GM11168 (cell line): Measurements from ENCODE around the gene DLGAP1.

Experiments used
- in situ Hi-C: fragments of 300-500 bp; cut with MboI; formaldehyde crosslinking; loops from one replicate; pipeline ENCODE4 v1.12.0; 2022; ENCODE audit warnings: low sequenced_read_pairs; ENCODE audit not compliant: unreplicated experiment

DLGAP1 gene

GRCh38 chr18:3689091-3689490, 766.0 kb downstream of the DLGAP1 start:
- in situ Hi-C loops, result no loop called here

- in situ Hi-C loops, result no loop called here
These were observed 766.4 kb downstream of the DLGAP1 start for GRCh38 chr18:3688690-3689089.

- in situ Hi-C loops, result no loop called here
These were observed 771.6 kb downstream of the DLGAP1 start for GRCh38 chr18:3683483-3683882.

- in situ Hi-C loops, result no loop called here
These were observed 773.0 kb downstream of the DLGAP1 start for GRCh38 chr18:3682061-3682460.

- in situ Hi-C loops, result no loop called here
These were observed 775.9 kb downstream of the DLGAP1 start for GRCh38 chr18:3679241-3679640.

GRCh38 chr18:3675994-3676393, 779.1 kb downstream of the DLGAP1 start:
- in situ Hi-C loops, result no loop called here

GRCh38 chr18:3675446-3675845, 779.7 kb downstream of the DLGAP1 start:
- in situ Hi-C loops, result no loop called here

- in situ Hi-C loops, result no loop called here
These were observed 783.9 kb downstream of the DLGAP1 start for GRCh38 chr18:3671176-3671575.

GRCh38 chr18:3669376-3669775, 785.7 kb downstream of the DLGAP1 start:
- in situ Hi-C loops, result loop anchor here (5.0 kb wide), 2 partner anchors 72 to 382 kb away; no protein-coding TSS in a partner anchor

- in situ Hi-C loops, result loop anchor here (5.0 kb wide), 2 partner anchors 70 to 380 kb away; no protein-coding TSS in a partner anchor
These were observed 787.6 kb downstream of the DLGAP1 start for GRCh38 chr18:3667255-3668137.

- in situ Hi-C loops, result loop anchor here (5.0 kb wide), 2 partner anchors 69 to 379 kb away; no protein-coding TSS in a partner anchor
These were observed 788.4 kb downstream of the DLGAP1 start for GRCh38 chr18:3666526-3667254.

- in situ Hi-C loops, result loop anchor here (5.0 kb wide), 2 partner anchors 69 to 379 kb away; no protein-coding TSS in a partner anchor
These were observed 789.2 kb downstream of the DLGAP1 start for GRCh38 chr18:3665780-3666525.

GRCh38 chr18:3665204-3665603, 789.9 kb downstream of the DLGAP1 start:
- in situ Hi-C loops, result loop anchor here (5.0 kb wide), 2 partner anchors 68 to 378 kb away; no protein-coding TSS in a partner anchor

GRCh38 chr18:3664563-3665178, 790.4 kb downstream of the DLGAP1 start:
- in situ Hi-C loops, result loop anchor here (5.0 kb wide), 2 partner anchors 67 to 377 kb away; no protein-coding TSS in a partner anchor

- in situ Hi-C loops, result no loop called here
These were observed 791.1 kb downstream of the DLGAP1 start for GRCh38 chr18:3663870-3664512.

- in situ Hi-C loops, result no loop called here
These were observed 793.1 kb downstream of the DLGAP1 start for GRCh38 chr18:3661989-3662388.

GRCh38 chr18:3660739-3661515, 794.2 kb downstream of the DLGAP1 start:
- in situ Hi-C loops, result no loop called here

- in situ Hi-C loops, result no loop called here
These were observed 796.6 kb downstream of the DLGAP1 start for GRCh38 chr18:3658529-3658928.
